Measurements from ENCODE around the gene TMEM163.

GRCh38 chr2:134765987-134766386, 47.2 kb upstream of the TMEM163 start:
- TF ChIP-seq CTCF (IDR thresholded peaks at IDR 0.05; ENCODE audit: poor library complexity, severe bottlenecking) (no peak), EZH2 (IDR thresholded peaks at IDR 0.05; ENCODE audit: borderline replicate concordance, insufficient read depth, low read length, poor library complexity, severe bottlenecking) (no peak), POLR2AphosphoS5 (IDR thresholded peaks at IDR 0.05) (no peak), TAF1 (IDR thresholded peaks at IDR 0.05; ENCODE audit: low read depth) (no peak), EP300 (conservative IDR thresholded peaks at IDR 0.05; ENCODE audit: poor library complexity, severe bottlenecking) (no peak), SMC3 (conservative IDR thresholded peaks at IDR 0.05; ENCODE audit: poor library complexity) (no peak)
